Fibroblast of lung (primary cell): ENCODE results near the gene NOP9.

Source experiments
- CTCF ChIP-seq, 2 donors: IDR thresholded peaks in 1 of 2; conservative IDR thresholded peaks in 1 of 2; 1 replicate in 1 of 2; 2 replicates in 1 of 2; pipeline ENCODE4 v1.5.1; 2011 to 2012; ENCODE audit warnings: low read length in 2 of 2, control low read depth in 1 of 2, inconsistent platforms in 1 of 2, low read depth in 1 of 2, mild to moderate bottlenecking in 1 of 2
- EZH2 ChIP-seq: IDR thresholded peaks from 2 replicates; pipeline ENCODE4 v1.5.1; 2012; ENCODE audit warnings: low read length, control low read depth, mild to moderate bottlenecking; ENCODE audit errors: missing control alignments

- TF ChIP-seq CTCF (conservative IDR thresholded peaks at IDR 0.05 in 1 of 2, IDR thresholded peaks at IDR 0.05 in 1 of 2; ENCODE audit: low read depth in 1 of 2, low read length in 2 of 2) (no peak), EZH2 (no peak)
These were observed 21.7 kb downstream of the NOP9 start for GRCh38 chr14:24321212-24321975.
